HG02973 (cell line): Measurements from ENCODE around the gene UCHL5.
"Not testable (repeated sequence)": the region's sequence is repeated elsewhere in the genome, so short reads cannot be mapped to it uniquely, and the experiment has no call there.

ENCODE experiments used
- ATAC-seq: cut with Tn5 transposase; IDR thresholded peaks from one replicate; pipeline ENCODE4 v1.9.1; 2021; ENCODE audit warnings: moderate library complexity; ENCODE audit not compliant: unreplicated experiment

Gene UCHL5

DNA sequence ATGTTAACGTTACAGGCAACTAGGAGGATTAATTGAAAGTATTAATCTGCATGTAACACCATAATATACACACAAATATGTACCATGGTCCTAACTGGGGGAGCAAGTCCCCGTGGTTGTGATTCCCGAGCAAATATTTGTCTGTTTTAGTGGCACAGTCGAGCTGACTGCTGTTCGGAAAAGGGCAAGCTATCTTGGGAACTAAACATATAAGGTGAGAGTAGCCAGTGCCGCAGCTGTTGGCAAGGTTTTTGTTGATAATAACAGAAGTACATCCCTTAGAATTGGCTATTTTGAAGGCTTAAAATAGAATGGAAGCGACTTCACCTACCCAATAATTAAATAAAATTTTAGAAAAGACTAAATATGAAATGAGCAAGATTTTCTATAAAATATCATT lies 45.5 kb downstream of the UCHL5 start:
- ATAC-seq: no peak

DNA sequence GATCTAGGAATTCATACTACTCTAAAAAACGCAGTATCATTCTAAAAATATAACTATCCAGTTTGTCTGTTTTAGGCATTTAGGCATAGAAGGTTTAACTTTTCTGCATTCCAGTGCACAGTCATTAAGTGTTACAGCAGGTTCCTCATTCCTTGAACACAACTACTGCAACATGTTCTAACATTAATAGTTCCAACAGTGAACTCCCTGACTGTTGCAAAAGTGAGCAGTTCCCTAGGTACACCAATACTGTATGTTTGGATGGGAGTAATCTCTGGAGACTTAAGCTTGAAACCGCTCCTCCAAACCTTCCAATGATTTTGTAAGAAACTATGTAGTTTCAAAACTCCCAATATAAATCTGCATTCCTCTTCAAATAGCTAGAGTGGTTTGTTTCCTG lies 46.2 kb downstream of the UCHL5 start:
- no peak for ATAC-seq

DNA sequence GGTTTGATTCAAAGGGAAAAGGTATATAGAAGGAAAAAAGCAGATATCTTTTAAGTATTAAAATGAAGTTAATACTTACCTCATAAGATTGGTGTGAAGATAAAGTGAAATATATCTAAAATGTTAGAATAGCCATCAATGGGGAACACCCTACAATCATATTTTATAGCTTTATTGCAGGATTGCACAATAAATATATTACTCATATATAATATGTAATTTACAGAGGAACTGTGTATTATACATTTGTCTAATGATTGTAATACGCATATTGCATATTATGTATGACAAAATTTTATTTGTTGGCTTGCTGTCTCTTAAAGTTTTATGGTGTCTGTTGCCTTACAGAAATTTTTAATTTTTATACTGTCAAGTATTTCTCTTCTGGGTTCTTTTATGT lies 47.8 kb downstream of the UCHL5 start:
- ATAC-seq: no peak

DNA sequence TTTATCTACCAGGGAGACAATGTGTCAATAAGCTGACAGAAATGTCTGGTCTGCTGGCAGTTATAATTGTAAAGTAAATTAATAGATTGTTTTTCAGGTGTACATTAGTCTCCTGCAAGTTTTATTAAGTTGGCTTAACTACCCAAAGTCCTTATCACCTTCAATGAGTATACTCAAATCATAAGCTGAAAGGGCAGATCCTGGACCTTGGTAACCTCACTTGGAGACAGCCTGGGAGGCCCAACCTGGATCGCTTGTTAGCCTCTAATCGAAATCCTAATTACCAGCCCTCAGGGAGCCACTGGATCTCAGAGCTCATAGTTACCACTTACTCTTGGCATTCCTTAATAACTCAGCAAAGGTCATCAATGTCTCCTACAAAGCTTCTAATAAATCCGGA lies 49.7 kb downstream of the UCHL5 start:
- no peak for ATAC-seq

DNA sequence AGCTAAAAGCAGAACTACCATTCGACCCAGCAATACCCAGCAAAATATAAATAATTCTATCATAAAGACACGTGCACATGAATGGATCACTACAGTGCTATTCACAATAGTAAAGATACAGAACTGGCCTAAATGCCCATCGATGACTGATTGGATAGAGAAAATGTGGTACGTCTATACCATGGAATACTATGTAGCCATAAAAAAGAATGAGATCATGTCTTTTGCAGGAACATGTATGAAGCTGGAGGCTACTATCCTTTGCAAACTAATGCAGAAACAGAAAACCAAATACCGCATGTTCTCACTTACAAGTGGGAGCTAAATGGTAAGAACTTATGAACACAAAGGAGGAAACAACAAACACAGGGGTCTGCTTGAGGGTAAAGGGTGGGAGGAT lies 53.4 kb downstream of the UCHL5 start:
- ATAC-seq: no peak

DNA sequence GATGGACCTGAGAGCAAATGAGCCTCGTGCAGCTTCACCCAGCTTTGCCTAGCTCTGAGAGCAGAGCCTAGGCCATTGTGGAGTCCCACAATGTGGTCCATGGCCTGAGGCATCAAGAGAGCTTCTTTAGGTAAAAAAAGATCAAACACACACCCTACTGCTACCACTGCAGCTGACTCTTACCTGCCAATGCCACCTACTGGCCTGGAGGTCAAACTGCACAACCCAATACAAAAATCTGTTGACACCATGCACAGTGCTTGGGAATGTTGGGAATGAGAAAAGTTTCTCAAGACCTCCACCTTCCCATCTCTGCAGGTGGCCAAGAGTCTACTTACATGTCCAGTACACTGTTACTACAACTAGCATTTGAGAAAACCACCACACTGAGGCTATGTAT lies 60.6 kb downstream of the UCHL5 start:
- ATAC-seq: no peak

DNA sequence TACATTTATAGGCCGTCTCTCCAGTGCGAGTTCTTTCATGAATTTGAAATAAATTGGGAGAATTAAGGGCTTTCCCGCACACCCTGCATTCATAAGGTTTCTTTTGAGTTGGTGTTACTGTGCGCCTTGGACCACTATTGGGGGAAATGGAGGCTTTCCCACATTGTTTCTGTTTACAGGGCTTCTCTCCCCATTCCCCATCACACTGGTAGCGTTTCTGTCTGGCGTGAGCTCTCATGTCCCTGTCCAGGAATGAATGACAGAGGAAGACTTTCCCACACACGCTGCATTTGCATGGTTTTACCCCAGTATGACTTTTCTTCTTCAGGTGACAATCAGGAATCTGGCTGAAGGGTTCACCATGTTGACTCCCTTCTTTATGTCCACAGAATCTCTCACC lies 65.0 kb downstream of the UCHL5 start:
- no peak for ATAC-seq

DNA sequence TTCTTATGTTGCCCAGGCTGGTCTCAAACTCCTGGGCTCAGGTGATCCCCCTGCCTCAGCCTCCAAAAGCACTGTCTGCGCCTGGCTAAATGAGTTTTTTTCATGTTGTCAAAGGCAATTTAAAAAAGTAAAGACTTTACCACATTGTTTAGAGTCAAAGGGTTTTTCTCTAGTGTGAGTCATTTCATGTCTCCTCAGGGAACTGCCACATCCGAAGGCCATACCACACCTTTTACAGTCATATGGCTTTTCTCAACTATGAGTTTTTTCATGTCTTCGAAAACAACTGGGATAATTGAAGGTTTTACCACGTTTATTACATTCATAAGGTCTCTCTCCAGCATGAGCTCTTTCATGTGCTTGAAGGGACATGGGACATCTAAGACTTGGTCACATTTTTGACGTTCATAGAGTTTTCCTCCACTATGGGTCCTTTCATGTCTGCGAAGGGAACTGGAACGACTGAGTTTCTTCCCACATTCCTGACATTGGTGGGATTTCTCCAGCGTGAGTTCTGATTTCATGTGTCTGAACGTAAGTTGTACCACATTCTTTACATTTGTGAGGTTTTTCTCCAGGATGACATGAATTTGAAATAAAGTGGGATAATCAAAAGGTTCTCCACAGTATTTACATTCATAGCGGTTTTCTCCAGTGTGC lies 65.6 kb downstream of the UCHL5 start:
- ATAC-seq: peak; percentile 84

DNA sequence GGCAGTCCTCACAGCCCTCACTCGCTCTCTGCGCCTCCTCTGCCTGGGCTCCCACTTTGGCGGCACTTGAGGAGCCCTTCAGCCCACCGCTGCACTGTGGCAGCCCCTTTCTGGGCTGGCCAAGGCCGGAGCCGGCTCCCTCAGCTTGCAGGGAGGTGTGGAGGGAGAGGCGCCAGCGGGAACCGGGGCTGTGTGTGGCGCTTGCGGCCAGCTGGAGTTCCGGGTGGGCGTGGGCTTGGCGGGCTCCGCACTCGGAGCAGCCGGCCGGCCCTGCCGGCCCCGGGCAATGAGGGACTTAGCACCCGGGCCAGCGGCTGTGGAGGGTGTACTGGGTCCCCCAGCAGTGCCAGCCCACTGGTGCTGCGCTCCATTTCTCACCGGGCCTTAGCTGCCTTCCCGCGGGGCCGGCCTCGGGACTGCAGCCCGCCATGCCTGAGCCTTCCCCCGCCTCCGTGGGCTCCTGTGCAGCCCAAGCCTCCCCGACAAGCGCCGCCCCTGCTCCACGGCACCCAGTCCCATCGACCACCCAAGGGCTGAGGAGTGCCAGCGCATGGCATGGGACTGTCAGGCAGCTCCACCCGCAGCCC lies 72.3 kb downstream of the UCHL5 start:
- ATAC-seq: not testable (repeated sequence)

DNA sequence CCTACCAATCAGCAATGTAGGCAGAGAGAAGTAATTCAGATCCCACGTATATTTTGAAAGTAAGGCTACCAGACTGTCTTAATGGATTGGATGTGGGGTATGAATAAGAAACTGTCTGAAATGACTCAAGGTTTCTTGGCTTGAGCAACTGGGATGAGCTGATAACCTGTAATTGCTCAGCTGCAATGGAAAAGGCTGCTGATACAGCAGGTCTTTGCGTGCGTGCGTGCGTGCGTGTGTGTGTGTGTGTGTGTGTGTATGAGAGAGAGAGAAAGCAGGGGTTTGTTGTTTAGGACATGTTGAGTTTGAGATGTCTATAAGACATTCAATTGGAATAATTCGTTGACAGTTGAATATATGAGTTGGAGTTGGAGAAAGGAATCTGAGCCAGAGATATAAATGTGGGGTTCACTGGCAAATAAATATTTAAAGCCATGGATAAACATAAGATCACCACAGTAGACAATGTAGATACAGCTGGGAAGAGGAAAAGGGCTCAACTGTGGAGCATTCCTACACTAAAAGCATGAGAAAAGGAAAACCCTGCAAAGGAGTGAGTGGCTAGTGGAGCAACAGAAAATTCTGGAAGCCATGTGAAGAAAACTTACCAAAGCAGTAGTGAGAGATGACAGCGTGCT lies 72.9 kb downstream of the UCHL5 start:
- no peak for ATAC-seq

DNA sequence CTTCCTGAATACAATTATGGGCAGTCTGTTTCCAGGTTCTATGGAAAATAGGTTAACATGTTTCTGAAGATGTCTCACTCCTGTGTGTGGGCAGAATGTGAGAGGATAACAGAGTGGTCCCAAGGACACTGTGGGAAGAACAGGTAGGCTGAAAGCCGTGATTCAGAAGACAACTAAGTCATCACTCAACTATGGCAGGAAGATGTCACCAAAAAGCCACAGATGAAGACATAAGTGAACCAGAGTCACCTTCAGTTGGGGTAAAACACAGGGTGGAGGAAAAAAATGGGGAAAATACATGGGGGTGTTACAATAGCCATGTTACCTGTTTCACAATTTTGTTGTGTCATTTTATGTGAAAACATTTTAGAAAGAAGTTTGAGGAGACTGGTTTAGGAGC lies 75.1 kb downstream of the UCHL5 start:
- ATAC-seq: peak; percentile 55

DNA sequence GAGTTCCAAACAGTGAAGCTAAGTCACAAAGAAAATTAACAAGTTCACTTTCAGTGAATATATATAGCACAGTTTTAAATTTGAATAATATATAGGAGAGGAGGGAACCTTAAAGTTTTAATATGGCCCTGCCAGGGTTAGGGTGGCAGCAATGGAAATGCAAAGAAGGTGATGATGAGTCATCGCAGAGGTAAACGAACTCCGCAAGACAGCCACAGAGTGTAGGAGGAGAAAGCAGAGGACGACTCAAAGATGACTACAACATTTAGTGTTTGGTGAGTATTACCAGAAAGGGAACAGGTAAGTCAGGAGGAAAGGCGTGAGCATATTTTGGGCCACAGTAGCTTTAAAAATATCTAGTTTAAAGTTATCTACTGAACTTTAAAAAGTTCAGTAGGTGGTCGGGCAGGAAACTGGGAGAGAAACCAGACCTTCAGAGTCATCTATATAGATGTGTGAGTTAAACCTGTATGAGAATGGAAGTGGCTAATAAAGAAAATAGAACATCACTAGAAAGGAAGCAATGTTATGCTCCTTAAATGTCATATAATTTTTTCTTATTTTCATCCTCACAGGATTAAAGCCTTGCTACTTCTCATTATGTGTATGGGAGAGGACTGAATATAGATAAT lies 75.7 kb downstream of the UCHL5 start:
- ATAC-seq: peak; percentile 92

DNA sequence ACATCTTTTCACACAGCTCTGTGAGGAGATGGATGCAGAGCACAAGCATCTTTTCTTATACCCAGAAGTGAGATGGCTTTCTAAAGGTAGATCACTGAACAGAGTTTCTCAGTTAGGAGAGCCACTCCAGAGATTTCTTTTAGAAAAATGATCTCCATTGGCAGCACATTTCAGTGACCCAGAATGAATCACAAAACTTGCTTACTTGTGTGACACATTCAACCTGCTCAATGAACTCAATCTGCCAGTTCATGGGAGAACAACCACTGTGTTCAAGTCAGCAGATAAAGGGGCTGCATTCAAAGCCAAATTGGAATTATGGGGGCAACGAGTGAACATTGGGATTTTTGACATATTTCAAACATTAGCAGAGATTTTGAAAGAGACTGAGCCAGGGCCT lies 78.3 kb downstream of the UCHL5 start:
- ATAC-seq: no peak

DNA sequence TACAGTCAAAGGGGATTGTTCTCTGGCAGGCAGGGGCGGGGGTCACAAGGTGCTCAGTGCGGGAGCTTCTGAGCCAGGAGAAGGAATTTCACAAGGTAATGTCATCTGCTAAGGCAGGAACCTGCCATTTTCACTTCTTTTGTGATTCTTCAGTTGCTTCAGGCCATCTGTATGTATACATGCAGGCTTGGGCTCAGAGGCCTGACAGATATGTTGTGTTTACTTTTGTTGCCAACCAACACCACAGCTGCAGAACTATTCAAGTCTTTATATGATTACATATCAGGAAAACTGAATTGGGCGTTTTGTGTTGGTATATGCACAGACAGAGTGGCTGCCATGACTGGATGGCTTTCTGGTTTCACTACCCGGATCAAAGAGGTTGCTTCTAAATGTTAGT lies 78.8 kb downstream of the UCHL5 start:
- ATAC-seq: not testable (repeated sequence)

DNA sequence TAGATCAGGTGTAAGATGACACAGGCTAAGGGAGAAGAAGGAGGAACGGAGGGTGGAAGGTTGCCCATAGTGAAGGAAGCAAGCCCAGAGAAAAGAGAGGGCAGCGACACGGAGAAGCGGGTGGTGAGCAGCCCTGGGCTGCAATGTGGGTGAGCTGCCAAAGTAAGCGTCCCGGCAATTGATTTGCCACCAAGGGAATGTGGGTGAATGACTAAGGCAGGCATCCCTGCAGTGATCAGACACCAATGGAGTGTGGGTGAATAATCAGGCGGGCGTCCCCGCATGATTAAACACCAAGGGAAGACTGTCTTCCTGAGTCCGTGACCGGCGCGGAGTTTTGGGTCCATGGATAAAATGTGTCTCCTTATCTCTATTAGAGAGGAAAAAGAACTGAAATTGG lies 79.6 kb downstream of the UCHL5 start:
- no peak for ATAC-seq

DNA sequence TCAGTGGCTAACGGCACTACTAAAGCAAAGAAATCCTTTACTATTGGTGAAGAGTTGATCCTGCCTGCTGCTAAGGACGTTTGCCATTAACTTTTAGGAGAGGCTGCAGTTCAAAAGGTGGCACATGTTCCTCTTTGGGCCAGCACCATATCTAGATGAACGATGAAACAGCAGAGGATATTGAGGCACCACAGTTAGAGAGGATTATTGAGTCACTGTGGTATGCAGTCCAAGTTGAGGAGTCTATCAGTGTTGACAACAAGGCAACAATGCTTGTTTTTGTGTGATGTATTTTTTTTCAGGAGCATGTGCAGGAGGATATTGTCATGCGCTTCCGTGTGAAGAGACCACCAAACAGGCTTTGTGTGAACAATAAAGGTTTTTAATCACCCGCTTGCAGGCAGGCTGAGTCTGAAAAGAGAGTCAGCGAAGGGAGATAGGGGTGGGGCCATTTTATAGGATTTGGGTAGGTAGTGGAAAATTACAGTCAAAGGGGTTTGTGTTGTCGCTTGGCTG lies 80.9 kb downstream of the UCHL5 start:
- no peak for ATAC-seq

DNA sequence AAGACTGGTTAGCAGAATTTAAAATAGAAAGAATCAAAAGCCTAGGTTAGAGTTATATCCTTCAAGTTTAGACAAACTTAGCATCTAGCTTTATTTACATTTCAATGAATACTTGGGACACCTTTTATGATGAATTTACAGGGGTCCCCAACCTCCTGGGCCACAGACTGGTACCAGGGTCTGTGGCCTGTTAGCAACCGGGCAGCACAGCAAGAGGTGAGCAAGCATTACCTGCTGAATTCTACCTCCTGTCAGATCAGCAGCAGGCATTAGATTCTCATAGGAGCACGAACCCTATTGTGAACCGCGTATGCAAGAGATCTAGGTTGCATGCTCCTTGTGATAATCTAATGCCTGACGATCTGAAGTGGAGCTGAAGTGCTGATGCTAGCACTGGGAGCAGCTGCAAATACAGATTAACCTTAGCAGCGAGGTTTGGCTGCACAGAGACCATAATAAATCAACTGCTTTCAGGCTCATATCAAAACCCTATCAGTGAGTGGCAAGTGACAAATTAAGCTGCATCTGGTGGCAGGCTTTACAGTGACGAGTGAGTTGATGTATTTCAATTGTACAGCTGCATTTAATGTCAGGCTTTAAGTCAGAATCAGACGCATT lies 82.0 kb downstream of the UCHL5 start:
- ATAC-seq: no peak

DNA sequence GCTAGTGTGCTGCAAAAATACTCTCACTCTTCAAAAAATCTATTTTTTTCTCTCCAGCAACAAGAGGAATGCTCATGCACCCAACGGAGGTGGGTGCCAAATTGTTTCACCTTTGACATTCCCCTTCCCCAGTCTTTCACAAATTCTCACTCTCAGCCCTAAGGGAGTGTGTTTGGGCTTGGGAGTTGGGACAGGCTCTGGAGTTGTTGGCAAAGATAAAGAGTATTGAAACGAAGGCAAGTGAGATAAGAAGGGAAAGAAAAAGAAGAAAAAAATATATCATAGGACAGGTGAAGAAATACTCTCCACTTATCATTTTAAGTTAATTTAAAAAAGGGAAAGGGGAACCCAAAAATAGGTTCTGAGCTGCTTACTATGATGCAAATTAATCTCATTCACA lies 82.6 kb downstream of the UCHL5 start:
- ATAC-seq: no peak

DNA sequence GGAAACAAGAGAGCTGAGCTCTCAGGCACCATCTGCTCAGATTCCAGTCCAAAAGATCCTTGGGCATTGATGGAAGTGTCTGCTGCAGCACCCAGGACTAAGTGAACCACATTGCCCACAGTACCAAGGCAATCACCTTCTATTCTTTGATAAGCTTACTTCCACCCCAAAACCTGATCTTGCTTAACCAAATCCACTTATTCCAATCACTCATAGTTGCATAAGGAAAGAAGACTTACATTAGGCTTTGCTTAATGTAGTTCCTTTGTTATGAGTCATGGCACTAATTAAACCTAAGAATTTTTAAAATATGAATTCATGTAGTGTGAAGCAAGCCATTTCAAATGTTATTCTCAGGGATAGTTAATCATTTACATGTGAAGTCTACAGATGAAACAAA lies 84.5 kb downstream of the UCHL5 start:
- no peak for ATAC-seq

DNA sequence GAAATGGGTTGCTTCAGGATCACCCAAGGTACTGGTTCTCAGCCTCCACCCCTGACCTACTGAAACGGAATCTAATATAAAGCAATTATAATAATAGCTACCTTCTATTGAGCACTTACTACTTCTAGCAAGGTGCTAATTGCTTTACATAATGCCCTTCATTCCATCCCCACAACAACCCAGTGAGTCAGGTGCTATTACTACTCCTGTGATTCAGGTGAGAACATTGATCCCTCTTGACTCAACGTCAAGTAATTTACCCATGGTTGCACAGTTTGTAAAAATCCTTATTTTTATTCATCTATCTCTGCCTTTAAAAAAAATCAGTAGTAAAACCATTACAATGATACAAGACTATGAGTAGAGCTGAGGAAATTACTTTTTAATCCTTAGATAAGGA lies 85.2 kb downstream of the UCHL5 start:
- ATAC-seq: no peak

DNA sequence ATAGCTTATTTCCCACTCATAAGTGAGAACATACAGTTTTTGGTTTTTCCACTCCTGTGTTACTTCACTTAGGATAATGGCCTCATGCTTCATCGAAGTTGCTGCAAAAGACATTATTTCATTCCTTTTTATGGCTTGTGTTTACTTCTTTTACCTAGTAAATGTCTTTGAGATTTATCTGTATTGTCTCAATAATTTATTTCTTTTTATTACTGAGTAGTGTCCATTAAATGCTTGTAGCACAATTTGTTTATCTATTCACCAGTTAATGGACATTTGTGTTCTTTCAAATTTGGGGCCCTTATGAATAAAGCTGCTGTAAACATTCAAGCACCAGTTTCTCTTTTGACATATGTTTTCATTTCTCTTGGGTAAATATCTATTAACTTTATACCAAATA lies 86.0 kb downstream of the UCHL5 start:
- ATAC-seq: no peak

DNA sequence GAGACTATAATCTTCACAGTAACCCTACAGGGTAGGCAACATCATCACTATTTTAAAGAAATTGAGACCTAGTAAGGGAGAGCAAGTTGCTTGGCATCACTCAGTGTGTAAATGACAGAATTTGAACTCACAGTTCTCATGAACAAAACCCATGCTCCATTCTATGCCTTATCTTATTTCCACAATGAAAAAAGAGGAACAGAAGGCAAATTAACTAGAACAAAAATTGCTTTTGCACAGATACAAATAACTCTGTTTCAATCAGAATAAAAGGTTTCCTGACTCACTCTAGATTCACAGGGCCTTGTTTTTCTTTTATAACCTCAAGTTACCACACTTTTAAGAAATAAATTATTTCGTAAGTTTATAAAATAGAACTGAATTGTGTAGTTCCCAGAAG lies 90.1 kb downstream of the UCHL5 start:
- no peak for ATAC-seq
